ENCODE results near the gene GALNT6. TPM values are rescaled to one million over a fixed set of nuclear protein-coding genes. Genes with fewer than 3 reads are reported as not detected.

The GALNT6 gene
- total RNA-seq, 4 donors from 2014 or later, result 2.1 to 3.5 (median 2.4) TPM

- peak; percentile 37 to 80 (median 45) for TF ChIP-seq CTCF (IDR thresholded peaks at IDR 0.05)
- TF ChIP-seq EP300 (IDR thresholded peaks at IDR 0.05), result no peak
- ATAC-seq, result peak; percentile 94
- WGBS, 2 donors (ENCODE audit: low coverage in 1 of 2), result 13% methylated on average over 8 of the region's 73 CpGs; no CpG with 5 or more reads in 1 of the 2 donors
- peaks cover 0 to 13% (median 6%) of the 10 kb centered on the region in 3 donors for H3K4me1 ChIP-seq
- no peaks in the 10 kb centered on the region for H3K9me3 ChIP-seq
- no peaks in the 10 kb centered on the region for H3K36me3 ChIP-seq
- peaks cover 24% of the 10 kb centered on the region for H3K27me3 ChIP-seq
- H3K27ac ChIP-seq, result peak within 1 kb of the TSS in 2 of 4 donors; percentile 43 to 44
- H3K4me3 ChIP-seq, result peak within 1 kb of the TSS; percentile 48 to 68
Observed at GRCh38 chr12:51424662-51425539, 33.7 kb upstream of the GALNT6 start, which contains the start of gene SLC4A8. Gene SLC4A8, plus strand, starts transcription at chr12:51424831. Its CDS starts 157 bp downstream, at chr12:51424988.

GRCh38 chr12:51424094-51424661 lies 33.0 kb upstream of the GALNT6 start:
- H3K36me3 ChIP-seq, result no peaks in the 10 kb centered on the region
- WGBS, 2 donors (ENCODE audit: low coverage in 1 of 2), result 17 to 28% methylated on average over 5 to 10 of the region's 10 CpGs
- TF ChIP-seq EP300 (IDR thresholded peaks at IDR 0.05) (no peak), CTCF (IDR thresholded peaks at IDR 0.05) (no peak), POLR2AphosphoS5 (IDR thresholded peaks at IDR 0.05) (no peak), POLR2A (IDR thresholded peaks at IDR 0.05) (no peak)
- peaks cover 0 to 13% (median 6%) of the 10 kb centered on the region in 3 donors for H3K4me1 ChIP-seq
- H3K27me3 ChIP-seq, result peaks cover 28% of the 10 kb centered on the region
- H3K9me3 ChIP-seq, result no peaks in the 10 kb centered on the region
- no peak overlapping the region for H3K27ac ChIP-seq
- peak overlapping the region; percentile 48 to 68 for H3K4me3 ChIP-seq
- no peak for ATAC-seq

- no peak for TF ChIP-seq POLR2A (IDR thresholded peaks at IDR 0.05)
- peak in 3 of 4 experiments; percentile 22 to 48 (median 36) for TF ChIP-seq CTCF (IDR thresholded peaks at IDR 0.05)
- peaks cover 36% of the 10 kb centered on the region for H3K27me3 ChIP-seq
- H3K4me1 ChIP-seq, result peaks cover 0 to 13% (median 6%) of the 10 kb centered on the region in 3 donors
- H3K4me3 ChIP-seq, result no peak overlapping the region
- no peak overlapping the region for H3K27ac ChIP-seq
- H3K36me3 ChIP-seq, result no peaks in the 10 kb centered on the region
- no peak for ATAC-seq
- WGBS, 2 donors (ENCODE audit: low coverage in 1 of 2), result 68 to 73% methylated on average over 2 to 5 of the region's 5 CpGs
- no peaks in the 10 kb centered on the region for H3K9me3 ChIP-seq
Observed at GRCh38 chr12:51421266-51421884, 30.2 kb upstream of the GALNT6 start.

DNA sequence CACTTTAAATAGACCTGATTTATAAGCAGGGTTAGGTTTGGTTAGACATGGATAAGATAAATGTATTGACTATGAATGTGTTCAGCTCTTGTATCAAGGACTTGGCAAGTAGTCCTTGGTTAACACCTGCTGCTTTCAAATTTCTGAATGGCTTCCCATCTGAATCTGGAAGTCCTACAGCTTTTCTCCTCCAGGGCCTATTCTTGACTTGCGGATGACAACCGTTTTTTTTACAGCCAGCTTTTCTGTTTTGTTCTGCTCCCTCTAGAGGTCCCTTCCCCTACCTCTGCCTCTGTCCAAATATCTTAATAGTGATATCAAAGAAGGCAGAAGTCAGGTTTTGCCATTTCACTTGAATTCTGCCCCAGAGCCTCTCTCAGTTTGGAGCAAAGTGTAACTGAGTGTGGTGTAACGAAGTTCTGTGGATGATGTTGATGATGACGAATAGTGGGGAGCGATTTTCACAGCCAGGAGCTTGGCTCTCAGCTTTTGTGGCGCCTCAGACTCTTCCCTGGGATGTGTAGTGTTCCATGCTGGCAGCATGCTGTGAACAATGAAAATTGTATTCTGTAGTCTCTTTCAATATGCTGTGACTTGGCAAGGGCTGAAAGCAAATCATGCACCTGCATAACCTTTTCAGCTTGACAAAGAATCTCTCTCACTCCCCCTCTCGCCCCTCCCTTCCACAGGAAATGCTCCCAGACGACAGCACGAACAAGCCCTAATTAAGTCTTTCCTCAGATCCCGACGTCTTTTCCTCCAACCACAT lies 28.4 kb upstream of the GALNT6 start:
- Histone ChIP-seq H3K27ac (no peak overlapping the region), H3K36me3 (no peaks in the 10 kb centered on the region), H3K4me3 (no peak overlapping the region), H3K9me3 (no peaks in the 10 kb centered on the region), H3K4me1 (peaks cover 0 to 7% (median under 1%) of the 10 kb centered on the region in 3 donors), H3K27me3 (peaks cover 39% of the 10 kb centered on the region)
- TF ChIP-seq POLR2A (IDR thresholded peaks at IDR 0.05) (no peak), POLR2AphosphoS5 (IDR thresholded peaks at IDR 0.05) (no peak), CTCF (IDR thresholded peaks at IDR 0.05) (no peak), EP300 (IDR thresholded peaks at IDR 0.05) (no peak)
- ATAC-seq, result no peak
- WGBS, 2 donors (ENCODE audit: low coverage in 1 of 2), result 40 to 48% methylated on average over 8 of the region's 11 CpGs
